GM12872 (cell line): Measurements from ENCODE around the gene EEF2K.

Experiments used
- CTCF ChIP-seq: IDR thresholded peaks from 3 replicates; pipeline ENCODE4 v1.5.1; 2011; ENCODE audit warnings: low read depth, mild to moderate bottlenecking, low read length, moderate library complexity; ENCODE audit not compliant: insufficient read depth

Gene EEF2K

GRCh38 chr16:22217890-22218730 is 12.0 kb downstream of the EEF2K start:
- no peak for TF ChIP-seq CTCF

- no peak for TF ChIP-seq CTCF
These were observed 13.5 kb downstream of the EEF2K start for GRCh38 chr16:22219389-22220068.

DNA sequence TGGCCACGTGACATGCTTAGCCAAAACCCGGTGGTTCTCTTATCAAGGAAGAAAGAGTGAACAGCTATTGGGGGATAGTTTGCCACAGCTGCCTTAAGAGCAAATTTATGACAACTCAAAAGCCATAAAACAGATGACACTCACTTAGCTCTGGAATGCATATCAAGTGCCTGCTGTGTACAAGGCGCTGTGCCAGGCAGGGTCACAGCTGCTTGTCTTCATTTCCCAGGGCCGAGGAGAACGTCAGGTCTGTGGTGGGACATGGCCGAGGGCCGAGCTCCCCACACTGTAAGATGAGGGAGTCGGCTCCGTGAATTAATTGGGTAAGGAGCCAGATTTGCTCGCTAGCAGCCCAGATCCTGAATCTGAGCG is 14.0 kb downstream of the EEF2K start:
- TF ChIP-seq CTCF, result no peak

DNA sequence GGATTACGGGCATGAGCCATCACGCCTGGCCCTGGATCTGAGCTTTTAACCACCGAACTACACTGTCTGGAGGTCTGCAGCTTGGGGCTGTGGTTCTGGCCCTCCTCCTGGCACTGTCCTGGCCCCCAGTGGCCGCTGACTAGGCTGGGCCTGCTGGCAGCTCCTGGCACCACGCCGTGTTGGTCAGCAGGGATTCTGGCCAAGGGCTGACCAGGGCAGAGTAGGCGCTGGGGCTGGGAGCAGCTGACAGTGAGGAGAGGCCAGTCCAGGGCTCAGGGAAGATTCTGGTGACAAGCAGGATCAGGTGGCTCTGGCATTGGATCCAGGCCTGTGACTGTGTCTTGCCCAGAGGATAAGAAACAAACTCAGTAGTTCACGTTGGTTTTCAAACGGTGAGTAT is 14.6 kb downstream of the EEF2K start:
- TF ChIP-seq CTCF, result no peak

- no peak for TF ChIP-seq CTCF
These were observed 15.9 kb downstream of the EEF2K start for GRCh38 chr16:22222006-22222405.

GRCh38 chr16:22222998-22223397 is 16.9 kb downstream of the EEF2K start:
- TF ChIP-seq CTCF, result no peak

DNA sequence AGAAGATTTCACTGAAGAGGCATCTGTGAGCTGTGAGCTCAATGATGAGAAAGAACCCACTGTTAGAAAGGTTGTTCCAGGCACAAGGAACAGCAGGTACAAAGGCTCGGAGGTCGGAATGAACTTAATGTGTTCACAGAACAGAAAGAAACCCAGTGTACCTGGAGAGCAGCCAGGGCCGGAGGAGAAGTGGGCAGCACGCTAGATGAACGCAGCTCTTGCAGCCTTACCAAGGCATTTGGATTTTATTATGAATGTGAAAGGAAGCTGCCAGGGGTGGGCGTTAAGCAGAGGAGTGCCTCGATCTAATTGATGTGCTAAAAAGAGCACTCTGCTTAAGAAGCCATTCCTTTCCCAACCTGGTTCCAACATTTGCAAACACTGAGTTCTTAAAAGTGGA is 19.0 kb downstream of the EEF2K start:
- no peak for TF ChIP-seq CTCF
